Keratinocyte (primary cell): ENCODE data around the gene CDIPT.

Experiments
- CTCF ChIP-seq, 3 experiments: IDR thresholded peaks in 1 of 3; conservative IDR thresholded peaks in 1 of 3; optimal IDR thresholded peaks in 1 of 3; 2 replicates in 2 of 3; 3 replicates in 1 of 3; pipeline versions ENCODE3 to v1.5.1; 2011; ENCODE audit warnings: low read length in 3 of 3, mild to moderate bottlenecking in 3 of 3, moderate library complexity in 2 of 3, control low read depth in 1 of 3, inconsistent platforms in 1 of 3; ENCODE audit not compliant: insufficient read depth in 2 of 3; ENCODE audit errors: extremely low read depth in 1 of 3
- EZH2 ChIP-seq: IDR thresholded peaks from one replicate; pipeline ENCODE4 v1.6.1; 2012; ENCODE audit warnings: inconsistent platforms, mild to moderate bottlenecking, low read length, moderate library complexity

- TF ChIP-seq CTCF (optimal IDR thresholded peaks at IDR 0.05 in 1 of 3, IDR thresholded peaks at IDR 0.05 in 1 of 3, conservative IDR thresholded peaks at IDR 0.05 in 1 of 3; ENCODE audit: extremely low read depth in 1 of 3, insufficient read depth in 2 of 3, low read length in 3 of 3): peak; percentile 53 to 72 (median 56)
- TF ChIP-seq EZH2: no peak
Observed at GRCh38 chr16:29819506-29819905, 43.5 kb downstream of the CDIPT start.
